ENCODE results near the gene PARD3. TPM values are rescaled to one million over a fixed set of nuclear protein-coding genes. Genes with fewer than 3 reads are reported as not detected.

PARD3 gene
- total RNA-seq, 1 donor from 2014 or later = 51.2 TPM

DNA sequence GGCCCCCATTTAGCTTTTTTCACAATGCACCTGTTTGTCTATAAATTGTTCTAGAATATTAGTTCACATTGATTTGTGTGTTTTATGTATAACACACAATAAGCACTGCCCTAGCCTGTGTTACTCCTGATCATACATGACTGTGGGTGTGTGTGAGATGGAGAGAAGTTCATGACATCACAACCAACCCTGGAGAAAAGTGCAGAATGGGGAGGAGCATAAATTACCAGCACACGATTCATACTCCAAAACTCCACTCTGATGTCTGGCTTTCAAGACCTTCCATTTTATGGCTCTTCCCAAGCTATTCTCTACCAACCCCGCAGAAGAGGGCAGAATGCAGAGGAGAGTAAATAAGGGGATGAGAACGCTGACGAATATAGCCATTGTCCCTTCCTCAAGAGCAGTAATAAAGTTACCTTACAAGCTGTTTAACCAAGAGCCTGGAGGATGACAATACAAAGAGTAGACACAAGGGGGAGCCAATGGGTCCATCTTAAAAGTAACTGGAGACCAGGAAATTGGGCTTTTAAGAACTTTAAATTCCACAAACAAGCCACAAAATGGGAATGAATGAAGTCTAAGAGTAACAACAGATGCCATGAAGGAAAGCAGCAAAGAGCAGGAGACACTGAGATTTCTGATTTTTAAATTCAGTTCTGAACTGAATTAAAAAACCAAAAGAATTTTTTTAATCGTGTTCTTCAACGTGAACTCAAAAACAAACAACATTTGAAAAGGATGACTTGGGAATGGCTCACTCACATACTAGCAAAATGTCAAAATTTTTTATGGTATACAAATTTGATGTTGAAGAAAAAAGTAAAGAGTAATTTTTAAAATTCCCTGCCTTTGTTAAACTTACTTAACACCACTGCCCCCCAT lies 159.6 kb downstream of the PARD3 start:
- DNase-seq (ENCODE audit: low read depth, low spot score) = peak; percentile 61
- Mint-ChIP-seq H3K27me3 (ENCODE audit: low read depth) (no peaks in the 10 kb centered on the region), H3K27ac (ENCODE audit: unreplicated experiment) (no peak overlapping the region), H3K9me3 (no peaks in the 10 kb centered on the region), H3K4me3 (no peak overlapping the region), H3K4me1 (peaks cover 56% of the 10 kb centered on the region), H3K36me3 (ENCODE audit: low read depth) (no peaks in the 10 kb centered on the region)
- peak; percentile 87 for TF ChIP-seq CTCF (conservative IDR thresholded peaks at IDR 0.05)

DNA sequence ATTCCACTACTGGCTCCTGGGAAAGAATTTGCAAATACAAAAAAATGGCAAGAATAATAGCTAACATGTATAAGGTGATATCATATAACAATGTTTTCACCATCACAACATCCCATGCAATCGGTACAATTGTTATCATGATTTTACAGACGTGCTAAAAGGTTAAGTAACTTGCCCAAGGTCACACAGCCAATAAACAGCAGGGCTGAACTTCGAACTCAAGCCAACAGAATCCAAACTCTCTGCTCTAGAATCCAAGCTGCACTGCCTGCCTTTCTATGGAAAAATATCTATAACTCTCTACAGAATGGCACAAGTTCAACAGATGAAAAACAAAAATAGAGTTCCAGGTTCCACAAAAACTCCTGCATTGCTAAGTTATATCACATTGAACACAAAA lies 160.9 kb downstream of the PARD3 start:
- Mint-ChIP-seq H3K4me3 (no peak overlapping the region), H3K9me3 (no peaks in the 10 kb centered on the region), H3K27ac (ENCODE audit: unreplicated experiment) (no peak overlapping the region), H3K27me3 (ENCODE audit: low read depth) (no peaks in the 10 kb centered on the region), H3K4me1 (peaks cover 61% of the 10 kb centered on the region), H3K36me3 (ENCODE audit: low read depth) (no peaks in the 10 kb centered on the region)
- TF ChIP-seq CTCF (conservative IDR thresholded peaks at IDR 0.05) = no peak
- no peak for DNase-seq (ENCODE audit: low read depth, low spot score)

GRCh38 chr10:34653530-34653929 lies 161.6 kb downstream of the PARD3 start:
- H3K4me1 Mint-ChIP-seq = peaks cover 61% of the 10 kb centered on the region
- no peak overlapping the region for H3K4me3 Mint-ChIP-seq
- DNase-seq (ENCODE audit: low read depth, low spot score) = no peak
- no peak for TF ChIP-seq CTCF (conservative IDR thresholded peaks at IDR 0.05)
- H3K9me3 Mint-ChIP-seq = no peaks in the 10 kb centered on the region
- no peaks in the 10 kb centered on the region for H3K27me3 Mint-ChIP-seq (ENCODE audit: low read depth)
- H3K27ac Mint-ChIP-seq (ENCODE audit: unreplicated experiment) = no peak overlapping the region
- no peaks in the 10 kb centered on the region for H3K36me3 Mint-ChIP-seq (ENCODE audit: low read depth)

DNA sequence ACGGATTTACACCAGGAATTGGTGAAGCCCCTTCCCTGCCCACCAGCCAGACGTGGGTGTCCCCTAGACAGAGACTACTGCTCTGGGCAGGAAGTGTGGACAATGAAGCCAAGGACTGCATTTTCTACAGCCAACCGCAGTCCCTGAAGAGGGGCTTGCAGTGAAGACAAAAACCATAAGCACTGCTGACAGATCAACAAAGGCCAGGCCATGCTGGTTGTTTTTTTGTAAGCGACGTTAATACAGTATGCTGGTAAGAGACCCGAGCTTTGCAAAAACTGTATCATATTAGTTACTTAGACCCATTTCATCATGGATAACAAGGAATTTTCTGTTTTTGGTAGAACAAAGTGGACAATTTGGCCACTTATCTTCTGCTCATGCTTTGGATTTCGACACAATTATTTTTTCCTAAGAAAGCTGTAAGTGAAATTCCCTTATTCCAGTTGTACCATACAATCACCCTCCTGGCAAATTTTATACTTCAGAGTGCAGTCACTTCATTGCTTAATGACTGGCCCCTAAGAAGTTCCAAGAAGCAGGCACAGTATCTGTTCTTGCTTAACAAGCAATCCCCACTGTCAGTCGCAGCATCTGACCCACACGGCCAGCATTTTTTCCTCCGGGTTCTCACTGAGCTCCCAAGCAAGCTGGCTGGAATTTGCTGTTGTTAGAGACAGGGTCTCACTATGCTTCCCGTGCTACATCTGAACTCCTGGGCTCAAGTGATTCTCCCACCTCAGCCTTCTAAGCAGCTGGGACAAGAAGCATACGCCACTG lies 163.5 kb downstream of the PARD3 start:
- no peak for TF ChIP-seq CTCF (conservative IDR thresholded peaks at IDR 0.05)
- Mint-ChIP-seq H3K36me3 (ENCODE audit: low read depth) (no peaks in the 10 kb centered on the region), H3K4me1 (peaks cover 61% of the 10 kb centered on the region), H3K9me3 (no peaks in the 10 kb centered on the region), H3K27ac (ENCODE audit: unreplicated experiment) (no peak overlapping the region), H3K27me3 (ENCODE audit: low read depth) (no peaks in the 10 kb centered on the region), H3K4me3 (peak overlapping the region; percentile 59)
- no peak for DNase-seq (ENCODE audit: low read depth, low spot score)

DNA sequence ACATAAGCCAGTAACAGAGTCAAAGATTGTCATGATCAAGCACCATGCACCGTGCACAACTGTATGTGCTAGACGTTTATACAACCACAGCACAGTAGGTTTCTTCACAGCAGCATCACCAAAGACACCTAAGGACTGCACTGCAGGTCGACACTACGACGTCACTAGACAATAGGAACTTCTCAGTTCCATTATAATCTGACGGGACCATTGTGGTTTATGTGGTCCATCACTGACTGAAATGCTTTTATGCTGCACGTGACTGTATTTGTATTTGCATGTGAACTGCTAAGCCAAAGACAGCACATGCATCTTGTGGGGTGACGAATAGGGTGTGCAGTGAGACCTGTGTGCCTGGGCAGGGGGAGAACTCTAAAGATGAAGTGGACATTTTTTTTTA lies 164.9 kb downstream of the PARD3 start:
- no peak for DNase-seq (ENCODE audit: low read depth, low spot score)
- Mint-ChIP-seq H3K36me3 (ENCODE audit: low read depth) (no peaks in the 10 kb centered on the region), H3K27ac (ENCODE audit: unreplicated experiment) (no peak overlapping the region), H3K9me3 (no peaks in the 10 kb centered on the region), H3K27me3 (ENCODE audit: low read depth) (no peaks in the 10 kb centered on the region), H3K4me1 (peaks cover 49% of the 10 kb centered on the region), H3K4me3 (no peak overlapping the region)
- no peak for TF ChIP-seq CTCF (conservative IDR thresholded peaks at IDR 0.05)

All from neural crest cell (in vitro differentiated cells).